Measurements from ENCODE around the gene UBN1.

GRCh38 chr16:4911970-4912386 lies 64.7 kb downstream of the UBN1 start:
- TF ChIP-seq CTCF (IDR thresholded peaks at IDR 0.05; ENCODE audit: extremely low read depth in 1 of 2, insufficient read depth in 1 of 2, low read depth in 1 of 2, low read length in 2 of 2) (no peak), JUN (IDR thresholded peaks at IDR 0.05; ENCODE audit: borderline replicate concordance, insufficient read depth, insufficient read length, low read depth) (no peak), POLR2A (IDR thresholded peaks at IDR 0.05; ENCODE audit: low read depth, low read length) (no peak), EZH2 (IDR thresholded peaks at IDR 0.05; ENCODE audit: borderline replicate concordance, low read depth, low read length, severe bottlenecking) (no peak), POLR2AphosphoS5 (IDR thresholded peaks at IDR 0.05; ENCODE audit: insufficient read depth, low read depth, low read length) (no peak), MYC (IDR thresholded peaks at IDR 0.05; ENCODE audit: low read depth, low read length) (no peak), GATA2 (IDR thresholded peaks at IDR 0.05; ENCODE audit: insufficient read depth, insufficient read length, low read depth, low read length) (no peak)

Data from endothelial cell of umbilical vein (primary cell).